ENCODE data around the gene C6orf47.

Gene C6orf47

GRCh38 chr6:31661262-31662123, 915 bp upstream of the C6orf47 start:
- DNase-seq (ENCODE audit: low spot score), result no peak

DNA sequence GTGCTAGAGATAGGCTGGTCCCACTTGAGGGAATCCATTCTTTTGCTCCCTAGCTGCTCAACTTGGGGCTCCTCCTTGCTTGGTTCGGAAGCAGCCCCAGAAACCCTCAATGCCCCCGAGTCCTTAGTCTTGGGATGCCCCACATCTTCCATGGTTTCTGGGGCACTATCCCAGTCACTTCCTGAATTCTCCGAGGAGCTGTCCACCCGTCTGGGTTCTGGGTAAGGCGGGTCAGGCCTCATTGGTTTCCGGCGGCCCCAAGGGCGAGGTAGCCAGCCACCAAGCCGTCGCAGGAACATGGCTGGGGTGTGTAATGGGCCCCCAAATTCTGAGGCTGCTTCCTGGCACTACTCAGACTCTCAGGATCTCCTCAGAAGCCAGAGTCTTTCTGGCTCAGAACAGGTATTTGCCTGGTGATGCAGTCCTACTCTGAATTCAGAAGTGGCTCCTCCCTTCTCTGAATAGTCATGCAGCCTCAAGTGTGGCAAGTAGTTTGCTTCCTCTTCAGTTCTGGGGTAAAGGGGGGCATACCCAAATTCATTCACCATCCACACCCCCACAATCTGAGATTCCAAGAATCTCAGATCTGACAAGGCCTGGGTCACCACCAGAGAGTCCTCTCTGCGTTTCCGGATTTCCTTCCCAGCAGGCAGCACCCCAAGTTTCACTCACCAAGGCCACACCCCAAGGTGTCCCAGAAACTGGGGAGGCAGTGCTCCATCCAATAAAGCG, 763 bp downstream of the C6orf47 start:
- no peak for DNase-seq (ENCODE audit: low spot score)

DNA sequence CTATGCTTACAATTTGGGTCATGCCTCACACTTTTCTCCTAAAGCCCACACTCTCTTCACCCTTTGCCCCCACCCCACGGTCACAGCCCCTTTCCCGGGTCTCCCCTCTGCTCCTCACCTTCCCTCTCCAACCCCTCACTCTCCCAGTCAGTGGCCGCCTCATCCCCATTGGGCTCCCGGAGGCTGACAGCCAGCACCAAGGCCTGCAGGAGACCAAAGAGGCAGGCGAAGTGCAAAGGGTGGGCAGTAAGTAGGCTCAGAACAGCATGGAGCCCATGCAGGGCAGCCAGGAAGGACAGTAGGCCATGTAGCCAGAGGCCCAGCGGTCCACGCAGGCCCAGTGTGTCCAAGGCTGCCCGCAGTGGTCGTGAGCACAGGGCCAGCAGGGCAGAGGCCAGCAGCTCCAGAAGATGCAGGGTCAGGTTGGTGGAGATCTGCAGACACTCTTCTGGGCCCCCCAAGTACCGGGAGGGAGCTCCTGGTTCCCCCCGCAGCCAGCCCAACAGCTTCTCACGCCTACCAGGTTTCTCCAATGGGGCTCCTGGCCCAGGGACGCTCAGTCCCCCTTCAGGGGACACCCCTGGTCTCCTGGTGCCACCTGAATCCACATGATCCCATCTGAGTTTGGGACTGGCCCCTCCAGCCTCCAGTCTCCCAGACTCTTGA, 1.5 kb downstream of the C6orf47 start:
- DNase-seq (ENCODE audit: low spot score), result no peak

DNA sequence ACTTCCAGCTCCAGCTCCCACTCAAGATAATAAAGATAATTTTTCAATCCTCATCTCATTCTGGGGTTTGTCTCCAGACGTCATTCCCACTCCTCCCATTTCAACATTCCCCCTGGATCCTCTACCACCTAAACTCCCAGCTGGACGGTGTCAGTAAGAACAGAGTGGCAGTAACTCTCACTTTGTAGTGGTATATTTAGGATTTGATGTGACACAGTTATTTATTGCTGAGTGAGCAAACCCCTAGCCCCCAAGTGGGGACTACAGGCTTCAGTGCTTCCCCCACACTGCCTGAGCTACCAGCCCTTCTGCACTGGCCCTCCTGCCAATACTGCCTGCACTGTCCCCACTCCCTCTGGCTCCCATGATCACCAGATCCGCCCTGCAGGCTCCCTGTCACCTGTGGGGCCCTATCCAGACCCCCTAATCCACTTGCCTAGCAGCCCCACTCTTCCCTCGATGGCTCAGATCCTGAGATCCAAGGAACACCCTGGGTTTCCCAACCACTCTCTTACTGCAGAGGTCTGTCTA, 2.4 kb downstream of the C6orf47 start:
- DNase-seq (ENCODE audit: low spot score), result no peak

DNA sequence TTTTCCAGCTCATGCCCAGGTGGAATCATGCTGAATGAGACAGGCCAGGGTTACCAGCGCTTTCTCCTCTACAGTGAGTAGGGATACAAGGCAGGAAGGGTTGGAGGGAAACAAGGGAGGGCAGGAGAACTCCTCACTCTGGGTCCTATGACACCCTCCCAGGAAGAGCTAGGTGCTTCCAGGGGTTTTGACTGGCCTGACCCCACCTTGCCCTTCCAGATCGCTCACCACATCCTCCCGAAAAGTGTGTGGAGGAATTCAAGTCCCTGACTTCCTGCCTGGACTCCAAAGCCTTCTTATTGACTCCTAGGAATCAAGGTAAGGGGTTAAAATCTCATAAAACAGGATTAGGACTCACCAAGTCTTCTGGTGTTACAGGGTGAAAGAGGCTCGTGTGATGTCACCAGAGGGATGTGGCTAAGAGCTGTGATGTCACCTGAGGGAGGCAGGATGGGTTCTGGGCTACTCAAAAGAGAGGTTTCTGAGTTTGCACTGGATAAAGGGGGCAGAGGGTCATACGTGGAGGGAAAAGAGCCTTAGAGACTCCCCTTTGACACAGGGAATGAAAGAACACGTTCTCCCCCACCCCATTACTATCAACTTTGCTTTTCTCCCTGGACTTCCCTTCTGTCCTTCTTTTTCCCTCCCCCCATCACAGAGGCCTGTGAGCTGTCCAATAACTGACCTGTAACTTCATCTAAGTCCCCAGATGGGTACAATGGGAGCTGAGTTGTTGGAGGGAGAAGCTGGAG, 3.0 kb downstream of the C6orf47 start:
- DNase-seq (ENCODE audit: low spot score), result no peak

DNA sequence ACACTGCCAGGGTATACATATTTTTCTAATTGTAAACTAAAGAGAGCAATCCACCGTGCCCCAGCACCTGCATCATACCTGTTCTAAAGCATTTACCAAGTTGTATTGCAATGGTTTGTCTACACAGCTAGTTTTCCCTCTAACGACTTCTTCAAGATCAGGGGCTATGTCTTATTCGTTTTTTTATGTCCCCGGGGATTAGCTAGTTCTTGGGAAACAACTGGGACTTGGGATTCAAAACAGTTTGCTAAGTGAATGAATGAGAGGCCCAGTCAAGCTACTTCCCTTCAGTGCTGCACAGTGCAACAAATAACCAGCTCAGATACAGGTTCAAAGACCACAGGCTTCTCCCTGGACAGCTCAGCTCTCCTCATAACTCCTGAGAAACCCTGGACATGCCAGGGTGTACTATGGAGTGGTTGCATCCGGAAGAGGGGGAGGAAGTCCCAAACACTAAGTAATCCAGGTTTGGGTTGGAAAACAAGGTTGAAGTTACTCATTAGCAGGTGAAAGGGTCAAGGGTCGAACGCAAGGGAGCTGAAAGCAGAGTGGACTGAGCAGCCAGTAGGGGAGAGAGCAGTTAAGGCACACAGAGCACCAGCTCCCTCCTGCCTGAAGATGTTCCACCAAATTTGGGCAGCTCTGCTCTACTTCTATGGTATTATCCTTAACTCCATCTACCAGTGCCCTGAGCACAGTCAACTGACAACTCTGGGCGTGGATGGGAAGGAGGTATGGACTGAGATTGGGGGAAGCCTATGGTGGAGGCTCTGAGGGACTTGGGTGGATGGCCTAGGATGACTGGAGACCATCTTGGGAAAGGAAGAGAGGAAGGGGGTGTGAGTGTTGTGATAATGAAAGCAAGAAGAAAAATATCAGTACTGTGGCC, 5.0 kb downstream of the C6orf47 start, which contains the start of gene APOM:
APOM (plus strand) TSS at position 546 of the 889 bp plus-strand sequence; CDS start at position 619, 73 bp downstream.
- DNase-seq (ENCODE audit: low spot score), result no peak

- DNase-seq (ENCODE audit: low spot score), result no peak
Observed at GRCh38 chr6:31654574-31655348, 5.8 kb downstream of the C6orf47 start.

DNA sequence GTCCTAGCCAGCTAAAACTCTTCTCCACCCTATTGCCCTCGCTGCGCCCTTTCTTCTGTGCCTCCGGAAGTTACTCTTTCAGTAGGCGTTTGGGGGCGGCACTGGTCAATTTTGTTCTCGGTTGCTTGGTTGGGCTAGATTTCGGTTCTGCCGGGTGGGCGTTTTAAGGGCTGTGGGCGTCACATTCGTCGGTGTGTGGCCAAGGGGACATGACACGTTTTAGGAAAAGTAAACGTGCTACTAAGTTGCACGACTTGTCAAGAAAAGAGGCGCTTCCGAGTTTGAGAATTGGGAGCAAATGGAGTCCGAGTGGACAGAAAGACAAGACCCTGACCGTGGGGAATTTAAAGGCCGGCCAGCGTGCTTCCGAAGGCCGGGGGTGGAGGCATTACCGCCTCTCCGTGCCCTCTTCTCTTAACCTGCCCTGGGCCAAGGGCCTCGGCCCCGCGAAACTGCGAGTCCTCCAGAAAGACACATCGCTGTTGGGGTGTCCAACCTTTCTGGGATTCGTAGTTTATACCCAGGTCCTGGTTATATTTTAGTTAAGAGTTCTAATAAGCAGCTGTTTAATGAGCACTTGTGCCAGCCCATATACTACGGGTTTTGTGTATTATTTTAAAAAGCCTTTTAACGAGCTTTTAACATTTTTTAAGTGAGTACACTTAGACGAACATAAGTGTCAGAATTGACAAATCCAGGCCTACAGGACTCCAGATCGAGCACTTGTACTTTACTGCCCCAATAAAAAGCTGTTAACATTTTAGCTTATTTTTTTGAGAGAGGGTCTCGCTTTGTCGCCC, 7.5 kb downstream of the C6orf47 start:
- DNase-seq (ENCODE audit: low spot score), result no peak

DNA sequence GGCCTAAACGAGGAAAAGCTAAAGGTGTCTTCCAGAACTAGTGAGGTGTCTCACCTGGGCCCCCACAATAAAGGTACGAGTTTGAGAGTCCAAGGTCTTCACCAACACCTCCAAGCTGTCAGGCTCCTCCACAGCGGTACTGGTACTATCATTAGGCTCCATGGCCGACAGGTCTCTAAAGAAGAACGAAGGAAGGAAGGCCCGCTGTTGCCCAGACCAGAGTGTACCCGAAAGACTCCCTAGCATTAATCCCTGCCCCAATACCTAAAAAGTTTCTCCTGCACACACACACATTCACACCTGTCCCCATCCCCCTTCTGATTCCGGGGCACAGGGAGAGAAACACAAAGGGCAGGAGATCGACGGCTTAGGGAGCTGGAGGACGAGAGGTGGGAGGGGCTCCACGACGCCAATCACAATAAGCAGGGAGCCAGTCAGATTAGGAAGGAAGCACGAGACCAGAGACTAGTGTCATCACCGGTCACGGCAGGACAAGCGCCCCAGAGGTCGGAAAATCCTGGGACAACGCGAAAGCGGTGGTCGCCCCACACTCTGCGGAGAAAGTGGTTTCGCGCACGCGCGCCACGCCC, 8.9 kb downstream of the C6orf47 start:
- no peak for DNase-seq (ENCODE audit: low spot score)

DNA sequence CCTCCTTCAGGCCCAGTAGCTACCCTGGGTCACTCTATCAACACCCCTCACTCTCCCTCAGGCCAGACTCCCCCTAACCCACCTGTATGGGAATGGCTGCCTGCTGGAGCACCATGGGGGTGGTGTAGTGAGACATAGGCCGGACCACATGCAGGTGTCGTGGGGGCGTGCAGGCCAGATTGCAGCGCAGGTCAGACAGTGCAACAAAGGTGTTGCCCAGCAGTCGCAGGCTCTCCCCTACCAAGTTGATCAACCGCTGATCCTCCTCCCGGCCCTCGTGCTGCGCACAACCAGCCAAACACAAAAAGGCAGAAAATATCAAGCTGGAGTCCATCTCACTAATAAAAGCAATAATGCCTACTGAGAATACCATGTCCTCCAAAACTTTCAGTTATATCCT, 15.3 kb downstream of the C6orf47 start:
- no peak for DNase-seq (ENCODE audit: low spot score)

DNA sequence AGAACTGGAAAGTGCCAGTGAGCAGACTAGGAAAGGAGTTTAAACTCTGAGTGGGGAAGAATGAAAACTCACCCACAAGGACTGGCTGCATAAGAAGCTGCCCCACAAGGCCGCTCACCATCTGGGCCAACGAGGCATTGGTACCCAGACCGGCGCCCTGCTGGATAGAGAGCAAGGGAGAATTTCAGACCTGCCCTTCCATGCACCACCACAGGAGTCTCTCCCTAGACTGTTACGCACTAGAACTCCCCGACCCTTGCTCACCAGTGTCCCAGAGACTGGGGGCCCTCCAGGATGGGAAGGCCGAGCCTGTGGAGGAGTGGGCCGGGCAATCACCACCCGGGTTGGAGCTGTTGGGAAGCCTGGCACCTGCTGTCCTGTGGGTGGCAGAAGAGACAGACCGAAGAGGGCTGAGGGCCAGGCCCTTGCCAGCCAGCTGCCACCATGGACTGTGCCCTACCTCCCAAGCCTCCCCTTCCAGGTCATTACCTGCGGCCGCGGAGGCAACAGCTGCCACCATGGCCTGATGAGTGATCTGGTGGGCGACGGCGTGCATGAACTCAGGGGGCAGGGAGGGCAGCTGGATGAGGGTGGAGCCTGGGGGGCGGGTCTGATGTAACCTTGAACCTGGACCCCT, 16.6 kb downstream of the C6orf47 start:
- DNase-seq (ENCODE audit: low spot score), result no peak

DNA sequence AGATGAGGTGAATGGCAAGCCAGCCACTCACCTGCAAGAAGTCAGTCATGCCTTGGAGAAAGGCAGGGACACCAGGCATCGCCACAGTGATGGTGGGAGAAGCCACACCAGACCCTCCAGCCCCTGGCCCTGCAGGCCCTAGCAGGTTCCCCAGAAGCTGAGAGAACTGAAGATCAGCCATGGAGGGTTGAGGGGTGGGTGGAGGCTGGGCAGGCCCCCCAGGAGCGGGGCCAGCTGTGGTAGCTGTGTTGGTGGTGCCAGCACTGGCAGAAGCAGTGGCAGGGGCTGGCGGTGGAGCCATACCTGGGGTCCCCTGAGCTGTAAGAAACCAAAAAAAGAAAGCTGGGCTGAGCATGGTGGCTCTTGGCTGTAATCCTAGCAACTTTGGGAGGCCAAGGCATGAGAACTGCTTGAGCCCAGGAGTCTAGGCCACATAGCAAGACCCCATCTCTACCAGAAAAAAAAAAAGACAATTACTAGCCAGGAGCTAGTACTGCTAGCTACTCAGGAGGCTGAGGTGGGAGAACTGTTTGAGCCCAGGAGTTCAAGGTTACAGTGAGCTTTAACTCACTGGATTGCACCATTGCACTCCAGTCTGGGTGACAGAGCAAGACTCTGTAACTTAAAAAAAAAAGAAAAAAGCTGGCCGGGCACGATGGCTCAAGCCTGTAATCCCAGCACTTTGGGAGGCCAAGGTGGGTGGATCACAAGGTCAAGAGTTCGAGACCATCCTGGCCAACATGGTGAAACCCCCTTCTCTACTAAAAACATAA, 17.6 kb downstream of the C6orf47 start:
- DNase-seq (ENCODE audit: low spot score), result no peak

GRCh38 chr6:31641370-31641769, 19.2 kb downstream of the C6orf47 start:
- no peak for DNase-seq (ENCODE audit: low spot score)

GRCh38 chr6:31640612-31641011, 20.0 kb downstream of the C6orf47 start:
- DNase-seq (ENCODE audit: low spot score), result no peak

GRCh38 chr6:31639449-31639861, 21.1 kb downstream of the C6orf47 start:
- no peak for DNase-seq (ENCODE audit: low spot score)

DNA sequence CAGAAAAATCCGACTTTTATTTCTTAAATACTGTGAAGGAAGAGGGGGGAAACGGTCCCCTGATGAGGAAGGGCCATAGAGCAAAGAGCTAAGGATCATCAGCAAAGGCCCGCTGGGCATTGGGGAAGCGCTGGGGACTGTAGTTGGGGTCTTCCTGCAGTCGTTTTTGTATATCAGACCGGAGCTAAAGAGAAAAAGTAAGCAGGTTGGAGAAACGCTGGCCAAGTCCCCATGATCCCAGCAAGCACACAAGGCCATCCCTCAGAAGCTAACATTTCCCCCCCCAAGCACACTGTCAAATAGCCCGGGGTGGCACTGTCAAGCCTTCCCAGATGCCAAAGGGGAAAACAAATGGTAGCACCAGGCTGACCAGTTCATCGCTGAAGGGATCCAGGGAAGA, 21.5 kb downstream of the C6orf47 start:
- no peak for DNase-seq (ENCODE audit: low spot score)
